Fibroblast of lung (primary cell): ENCODE measurements around the gene CLSTN2. TPM values are rescaled to one million over a fixed set of nuclear protein-coding genes. Genes with fewer than 3 reads are reported as not detected.

Experiments
- DNase-seq, 2 donors: peaks; one replicate each; pipeline versions ENCODE4 v3.0.0 to v3.0.0-alpha.2; 2010; ENCODE audit warnings: low read depth in 2 of 2
- H2AFZ ChIP-seq: 2 replicates; pipeline ENCODE4 v1.5.1; 2012; ENCODE audit warnings: low read length, control low read depth, inconsistent platforms
- H3K27ac ChIP-seq: 2 replicates; pipeline ENCODE4 v1.5.1; 2011; ENCODE audit warnings: low read length, control low read depth; ENCODE audit not compliant: insufficient read depth
- H3K27me3 ChIP-seq: 2 replicates; pipeline ENCODE4 v1.5.1; 2011; ENCODE audit warnings: mild to moderate bottlenecking, low read length; ENCODE audit not compliant: control insufficient read depth, insufficient read depth
- H3K36me3 ChIP-seq: 2 replicates; pipeline ENCODE4 v1.5.1; 2011; ENCODE audit warnings: low read length; ENCODE audit not compliant: control insufficient read depth, insufficient read depth
- H3K4me1 ChIP-seq: 2 replicates; pipeline ENCODE4 v1.5.1; 2011; ENCODE audit warnings: low read length; ENCODE audit not compliant: control insufficient read depth, insufficient read depth; ENCODE audit errors: extremely low read depth
- H3K4me2 ChIP-seq: 2 replicates; pipeline ENCODE4 v1.5.1; 2011; ENCODE audit warnings: low read length, control low read depth; ENCODE audit not compliant: insufficient read depth; ENCODE audit errors: extremely low read depth
- H3K4me3 ChIP-seq, 4 experiments: fragments of 200-600 bp in 1 of 4; sonication (generic) in 1 of 4; replicated peaks in 1 of 4; 2 replicates each; pipeline ENCODE4 v1.5.1; 2011 to 2016; ENCODE audit warnings: low read length in 4 of 4, low read depth in 3 of 4, mild to moderate bottlenecking in 3 of 4, control low read depth in 2 of 4, inconsistent platforms in 1 of 4, mixed read lengths in 1 of 4; ENCODE audit not compliant: insufficient read depth in 1 of 4; ENCODE audit errors: control extremely low read depth in 1 of 4
- H3K79me2 ChIP-seq: 2 replicates; pipeline ENCODE4 v1.5.1; 2012; ENCODE audit warnings: mild to moderate bottlenecking, low read length, inconsistent platforms; ENCODE audit not compliant: control insufficient read depth, insufficient read depth
- H3K9ac ChIP-seq: 2 replicates; pipeline ENCODE4 v1.5.1; 2011; ENCODE audit warnings: mild to moderate bottlenecking, low read length, control low read depth; ENCODE audit not compliant: insufficient read depth
- H3K9me3 ChIP-seq: 2 replicates; pipeline ENCODE4 v1.5.1; 2012; ENCODE audit warnings: low read depth, low read length; ENCODE audit not compliant: control insufficient read depth, insufficient read depth
- H4K20me1 ChIP-seq: 2 replicates; pipeline ENCODE4 v1.5.1; 2011; ENCODE audit warnings: low read length; ENCODE audit not compliant: control insufficient read depth, insufficient read depth; ENCODE audit errors: extremely low read depth
- CTCF ChIP-seq, 2 donors: IDR thresholded peaks in 1 of 2; conservative IDR thresholded peaks in 1 of 2; 1 replicate in 1 of 2; 2 replicates in 1 of 2; pipeline ENCODE4 v1.5.1; 2011 to 2012; ENCODE audit warnings: low read length in 2 of 2, control low read depth in 1 of 2, inconsistent platforms in 1 of 2, low read depth in 1 of 2, mild to moderate bottlenecking in 1 of 2
- EZH2 ChIP-seq: IDR thresholded peaks from 2 replicates; pipeline ENCODE4 v1.5.1; 2012; ENCODE audit warnings: low read length, control low read depth, mild to moderate bottlenecking; ENCODE audit errors: missing control alignments
- polyA plus RNA-seq, 2 donors: library from polyadenylated mRNA; depleted of rRNA in 1 of 2; stranded (reverse) in 1 of 2; unstranded in 1 of 2; fragments of >200 nt; gene quantifications; 2 replicates each; pipeline ENCODE4 v1.2.1, GENCODE V29; 2011 to 2012; ENCODE audit warnings: missing spikeins in 1 of 2
- total RNA-seq: library from RNA; depleted of rRNA; stranded (reverse); fragments of >200 nt; gene quantifications from 2 replicates; pipeline ENCODE4 v1.2.1, GENCODE V29; 2014

CLSTN2 gene
- total and polyA plus RNA-seq, 2 donors (not counting 1 experiment from before 2014, with no cell fraction given) = under 0.01 to 1.3 TPM

GRCh38 chr3:140166861-140167599 is 232.0 kb downstream of the CLSTN2 start:
- Histone ChIP-seq H3K27me3 (no peaks in the 10 kb centered on the region), H3K4me2 (no peak overlapping the region), H2AFZ (no peak overlapping the region), H3K9me3 (no peaks in the 10 kb centered on the region), H3K4me3 (no peak overlapping the region), H3K9ac (no peak overlapping the region), H3K79me2 (no peaks in the 10 kb centered on the region), H3K36me3 (no peaks in the 10 kb centered on the region), H4K20me1 (no peaks in the 10 kb centered on the region), H3K27ac (no peak overlapping the region), H3K4me1 (no peaks in the 10 kb centered on the region)
- peak in 1 of 2 donors; percentile 56 for DNase-seq
- no peak for TF ChIP-seq EZH2
- no peak for TF ChIP-seq CTCF (conservative IDR thresholded peaks at IDR 0.05 in 1 of 2, IDR thresholded peaks at IDR 0.05 in 1 of 2; ENCODE audit: low read depth in 1 of 2, low read length in 2 of 2)

- Histone ChIP-seq H3K79me2 (no peaks in the 10 kb centered on the region), H3K4me2 (no peak overlapping the region), H3K36me3 (no peaks in the 10 kb centered on the region), H3K9ac (no peak overlapping the region), H3K27me3 (no peaks in the 10 kb centered on the region), H3K9me3 (no peaks in the 10 kb centered on the region), H2AFZ (no peak overlapping the region), H4K20me1 (no peaks in the 10 kb centered on the region), H3K27ac (no peak overlapping the region), H3K4me3 (no peak overlapping the region), H3K4me1 (no peaks in the 10 kb centered on the region)
- TF ChIP-seq CTCF (conservative IDR thresholded peaks at IDR 0.05 in 1 of 2, IDR thresholded peaks at IDR 0.05 in 1 of 2; ENCODE audit: low read depth in 1 of 2, low read length in 2 of 2) (no peak), EZH2 (no peak)
- DNase-seq = peak in 1 of 2 donors; percentile 36
These were observed 232.8 kb downstream of the CLSTN2 start for GRCh38 chr3:140167600-140168281.

- Histone ChIP-seq H4K20me1 (no peaks in the 10 kb centered on the region), H3K4me2 (no peak overlapping the region), H3K27me3 (no peaks in the 10 kb centered on the region), H3K4me3 (no peak overlapping the region), H3K9ac (no peak overlapping the region), H3K79me2 (no peaks in the 10 kb centered on the region), H3K9me3 (no peaks in the 10 kb centered on the region), H2AFZ (no peak overlapping the region), H3K27ac (no peak overlapping the region), H3K4me1 (no peaks in the 10 kb centered on the region), H3K36me3 (no peaks in the 10 kb centered on the region)
- no peak for TF ChIP-seq CTCF (conservative IDR thresholded peaks at IDR 0.05 in 1 of 2, IDR thresholded peaks at IDR 0.05 in 1 of 2; ENCODE audit: low read depth in 1 of 2, low read length in 2 of 2)
- no peak for DNase-seq
These were observed 235.6 kb downstream of the CLSTN2 start for GRCh38 chr3:140170612-140171011.
